D341Med (cell line): ENCODE data around the gene FAIM.
"Not testable (repeated sequence)": the region's sequence is repeated elsewhere in the genome, so short reads cannot be mapped to it uniquely, and the experiment has no call there.

Experiments
- DNase-seq: peaks from one replicate; pipeline ENCODE4 v3.0.0; 2012; ENCODE audit warnings: low spot score

Gene FAIM

GRCh38 chr3:138601661-138602060, 6.9 kb upstream of the FAIM start:
- DNase-seq, result not testable (repeated sequence)

GRCh38 chr3:138604106-138604595, 4.4 kb upstream of the FAIM start:
- DNase-seq, result not testable (repeated sequence)

GRCh38 chr3:138609898-138610266, 1.3 kb downstream of the FAIM start:
- DNase-seq, result no peak

- no peak for DNase-seq
Measured at GRCh38 chr3:138615462-138615861, 6.9 kb downstream of the FAIM start.

- no peak for DNase-seq
Measured at GRCh38 chr3:138620431-138620830, 11.9 kb downstream of the FAIM start.

- no peak for DNase-seq
Measured at GRCh38 chr3:138624518-138624917, 15.9 kb downstream of the FAIM start.

GRCh38 chr3:138625707-138626365, 17.3 kb downstream of the FAIM start:
- no peak for DNase-seq

- no peak for DNase-seq
Measured at GRCh38 chr3:138629526-138629925, 21.0 kb downstream of the FAIM start.

GRCh38 chr3:138638641-138639040, 30.1 kb downstream of the FAIM start:
- no peak for DNase-seq

GRCh38 chr3:138640537-138640936, 32.0 kb downstream of the FAIM start:
- no peak for DNase-seq

- DNase-seq, result no peak
Measured at GRCh38 chr3:138642226-138642926, 33.8 kb downstream of the FAIM start.

- DNase-seq, result no peak
Measured at GRCh38 chr3:138642927-138643253, 34.3 kb downstream of the FAIM start.

GRCh38 chr3:138646008-138646407, 37.4 kb downstream of the FAIM start:
- no peak for DNase-seq

GRCh38 chr3:138646513-138646912, 37.9 kb downstream of the FAIM start:
- no peak for DNase-seq

- no peak for DNase-seq
Measured at GRCh38 chr3:138649134-138649533, 40.6 kb downstream of the FAIM start.

- no peak for DNase-seq
Measured at GRCh38 chr3:138653567-138653966, 45.0 kb downstream of the FAIM start.

- no peak for DNase-seq
Measured at GRCh38 chr3:138657508-138657907, 48.9 kb downstream of the FAIM start.

GRCh38 chr3:138668107-138668506, 59.5 kb downstream of the FAIM start:
- DNase-seq, result no peak

GRCh38 chr3:138670407-138670806, 61.8 kb downstream of the FAIM start:
- no peak for DNase-seq

- DNase-seq, result no peak
Measured at GRCh38 chr3:138673641-138674530, 65.3 kb downstream of the FAIM start.

GRCh38 chr3:138675393-138675792, 66.8 kb downstream of the FAIM start:
- no peak for DNase-seq

- DNase-seq, result no peak
Measured at GRCh38 chr3:138678086-138678485, 69.5 kb downstream of the FAIM start.

- DNase-seq, result no peak
Measured at GRCh38 chr3:138678874-138679392, 70.4 kb downstream of the FAIM start.
